PC-9 (cell line): ENCODE measurements around the gene PFAS. TPM values are rescaled to one million over a fixed set of nuclear protein-coding genes. Genes with fewer than 3 reads are reported as not detected.

ENCODE experiments used
- BruUV-seq: library from RNA; stranded (reverse); fragments of 400-500 nt; replicated peaks from 2 replicates; lab custom pipeline; 2021; lab: Mats Ljungman, UMichigan
- CTCF ChIA-PET: fragments of 300-600 bp; sonication (Branson Sonifier 250); formaldehyde crosslinking; loops from one replicate; lab custom pipeline; 2022; ENCODE audit warnings: antibody characterized with exemption; lab: Charles Lee
- POLR2A ChIA-PET: fragments of 300-600 bp; sonication (Branson Sonifier 250); formaldehyde crosslinking; loops from one replicate; lab custom pipeline; 2022; ENCODE audit warnings: antibody characterized with exemption; ENCODE audit not compliant: unreplicated experiment; lab: Charles Lee
- DNase-seq, 2 experiments: peaks; one replicate each; pipeline versions ENCODE4 v3.0.0 to v3.0.0-alpha.2; 2015 to 2022; ENCODE audit warnings: mixed read lengths in 1 of 2
- H2AFZ ChIP-seq: fragments of 200-600 bp; sonication (generic); 2 replicates; pipeline ENCODE4 v1.8.1; 2017; ENCODE audit warnings: antibody characterized with exemption
- H3F3A ChIP-seq: fragments of 200-600 bp; sonication (generic); 2 replicates; pipeline ENCODE4 v1.8.1; 2017; ENCODE audit warnings: antibody characterized with exemption, mild to moderate bottlenecking, low read depth; ENCODE audit not compliant: insufficient read depth
- H3K27ac ChIP-seq: fragments of 200-600 bp; sonication (generic); 2 replicates; pipeline ENCODE4 v1.6.1; 2016; ENCODE audit warnings: mixed run types
- H3K27me3 ChIP-seq: fragments of 200-600 bp; sonication (generic); 2 replicates; pipeline ENCODE4 v1.6.1; 2016; ENCODE audit warnings: low read depth, mixed run types; ENCODE audit not compliant: insufficient read depth
- H3K36me3 ChIP-seq: fragments of 200-600 bp; sonication (generic); 2 replicates; pipeline ENCODE4 v1.6.1; 2016; ENCODE audit warnings: low read depth, mixed run types
- H3K4me1 ChIP-seq: fragments of 200-600 bp; sonication (generic); replicated peaks from 2 replicates; pipeline ENCODE4 v1.6.1; 2016; ENCODE audit warnings: mixed run types; ENCODE audit not compliant: insufficient read depth
- H3K4me2 ChIP-seq: fragments of 200-600 bp; sonication (generic); 2 replicates; pipeline ENCODE4 v1.6.1; 2017; ENCODE audit warnings: mixed run types
- H3K4me3 ChIP-seq: fragments of 200-600 bp; sonication (generic); 2 replicates; pipeline ENCODE4 v1.6.1; 2016; ENCODE audit warnings: mixed run types
- H3K79me2 ChIP-seq: fragments of 200-600 bp; sonication (generic); 2 replicates; pipeline ENCODE4 v1.6.1; 2017; ENCODE audit warnings: low read depth, mixed run types
- H3K9me2 ChIP-seq: fragments of 200-600 bp; sonication (generic); 2 replicates; pipeline ENCODE4 v1.8.1; 2017; ENCODE audit warnings: mild to moderate bottlenecking; ENCODE audit not compliant: insufficient read depth
- H3K9me3 ChIP-seq: fragments of 200-600 bp; sonication (generic); 2 replicates; pipeline ENCODE4 v1.8.1; 2016; ENCODE audit warnings: low read depth; ENCODE audit not compliant: insufficient read depth
- H4K20me1 ChIP-seq: fragments of 200-600 bp; sonication (generic); 2 replicates; pipeline ENCODE4 v1.8.1; 2017; ENCODE audit not compliant: insufficient read depth
- CTCF ChIP-seq: fragments of 200-600 bp; sonication (generic); conservative IDR thresholded peaks from 2 replicates; pipeline ENCODE4 v1.6.1; 2017; ENCODE audit warnings: mixed run types, antibody characterized with exemption, mild to moderate bottlenecking, moderate library complexity
- EZH2 ChIP-seq: fragments of 200-600 bp; sonication (generic); IDR thresholded peaks from 2 replicates; pipeline ENCODE4 v1.8.0; 2017; ENCODE audit warnings: antibody characterized with exemption, low read depth
- intact Hi-C: fragments of 100-400 bp; cut with micrococcal nuclease; formaldehyde crosslinking; loops from one replicate; pipeline ENCODE4 v1.10.0; 2022; ENCODE audit not compliant: unreplicated experiment
- total RNA-seq: library from RNA; stranded (reverse); gene quantifications from 2 replicates; pipeline ENCODE4 v1.2.3, GENCODE V29; 2021

The PFAS gene
- total RNA-seq, 1 experiment from 2014 or later = 68.2 TPM

- H3K4me2 ChIP-seq = peak overlapping the region; percentile 83; the same call in 1 of the 2 replicates
- BruUV-seq = no TSS peak
Observed at GRCh38 chr17:8224891-8225812, 23.9 kb upstream of the PFAS start.

GRCh38 chr17:8225813-8226535, 23.1 kb upstream of the PFAS start:
- Histone ChIP-seq H3K4me2 (no peak overlapping the region), H3K79me2 (no peaks in the 10 kb centered on the region), H3K4me1 (no peaks in the 10 kb centered on the region; the same call in 1 of the 2 replicates), H2AFZ (no peak overlapping the region), H3K9me3 (no peaks in the 10 kb centered on the region), H3K27ac (0 out of 2 replicates have a peak overlapping the region, but pooled peaks have one; percentile 26), H3F3A (peaks cover 34% of the 10 kb centered on the region), H3K4me3 (no peak overlapping the region), H4K20me1 (no peaks in the 10 kb centered on the region), H3K36me3 (no peaks in the 10 kb centered on the region), H3K27me3 (no peaks in the 10 kb centered on the region), H3K9me2 (no peaks in the 10 kb centered on the region)
- intact Hi-C loops = loop anchor here (10.0 kb wide), 1 partner anchor 519 kb away; the partner anchor contains the start of gene CCDC42
- TF ChIP-seq CTCF = no peak
- TF ChIP-seq EZH2 = no peak
- CTCF ChIA-PET = no interaction called here
- no TSS peak for BruUV-seq
- POLR2A ChIA-PET = interaction anchor here (0.6 kb wide), 1 partner anchor 194 kb away, joined by 4 read pairs; no protein-coding TSS in a partner anchor
- no peak for DNase-seq

More at GRCh38 chr17:8224891-8225812, 23.9 kb upstream of the PFAS start:
- no peaks in the 10 kb centered on the region for H3K79me2 ChIP-seq
- no peak for DNase-seq
- H4K20me1 ChIP-seq = no peaks in the 10 kb centered on the region
- no peak overlapping the region for H3K27ac ChIP-seq
- peaks cover 2% of the 10 kb centered on the region for H3K4me1 ChIP-seq
- TF ChIP-seq CTCF (no peak), EZH2 (no peak)
- no peaks in the 10 kb centered on the region for H3K9me2 ChIP-seq
- H3K9me3 ChIP-seq = no peaks in the 10 kb centered on the region
- no peak overlapping the region for H3K4me3 ChIP-seq
- CTCF ChIA-PET = interaction anchor here (0.6 kb wide), 1 partner anchor 49 kb away, joined by 5 read pairs; no protein-coding TSS in a partner anchor
- no peak overlapping the region for H2AFZ ChIP-seq
- POLR2A ChIA-PET = interaction anchor here (0.6 kb wide), 2 partner anchors 167 to 195 kb away, joined by 3 to 4 read pairs; no protein-coding TSS in a partner anchor
- no peaks in the 10 kb centered on the region for H3K36me3 ChIP-seq
- intact Hi-C loops = loop anchor here (5.0 to 10.0 kb wide), 3 partner anchors 53 to 520 kb away; partner anchors contain the start of gene CCDC42
- no peaks in the 10 kb centered on the region for H3K27me3 ChIP-seq
- peaks cover 38% of the 10 kb centered on the region for H3F3A ChIP-seq
